Lower lobe of right lung (tissue), 2 donors: Measurements from ENCODE around the gene PJA1. TPM values are rescaled to one million over a fixed set of nuclear protein-coding genes. Genes with fewer than 3 reads are reported as not detected.

Experiments used
- ATAC-seq, 2 donors: fragments of 200-7000 bp; cut with Tn5 transposase; one replicate each; pipeline ENCODE4 v1.9.1; 2020 to 2022; ENCODE audit warnings: mild to moderate bottlenecking in 2 of 2, moderate library complexity in 2 of 2
- DNase-seq: peaks from one replicate; pipeline ENCODE4 v3.0.0-alpha.2; 2020
- H3K27ac ChIP-seq: fragments of 200-600 bp; one replicate; pipeline ENCODE4 v1.8.0; 2022
- H3K27me3 ChIP-seq: fragments of 200-600 bp; one replicate; pipeline ENCODE4 v1.8.0; 2022; ENCODE audit warnings: low read depth
- H3K36me3 ChIP-seq: fragments of 200-600 bp; one replicate; pipeline ENCODE4 v1.8.0; 2022; ENCODE audit warnings: mild to moderate bottlenecking
- H3K4me1 ChIP-seq: fragments of 200-600 bp; one replicate; pipeline ENCODE4 v1.8.0; 2022
- H3K4me3 ChIP-seq: fragments of 200-600 bp; one replicate; pipeline ENCODE4 v1.8.0; 2022; ENCODE audit warnings: mild to moderate bottlenecking
- H3K9me3 ChIP-seq: fragments of 200-600 bp; one replicate; pipeline ENCODE4 v1.8.0; 2022
- CTCF ChIP-seq: fragments of 200-600 bp; IDR thresholded peaks from one replicate; pipeline ENCODE4 v1.8.0; 2022; ENCODE audit warnings: antibody characterized with exemption, mild to moderate bottlenecking
- intact Hi-C: fragments of 100-400 bp; cut with DNase I; formaldehyde crosslinking; loops from one replicate; pipeline ENCODE4 v1.11.0; 2022
- total RNA-seq: library from RNA; stranded (reverse); fragmentation: NEBNext Ultra II Directional; extraction: Animal tissue kit (Norgen Biotek cat#: 25700); gene quantifications from one replicate; pipeline ENCODE4 v1.2.1, GENCODE V29; 2021
- donor health status: DM: no; HTN: yes; CAD: no; lungs with severe emphysema.

The PJA1 gene
- total RNA-seq, 1 donor from 2014 or later, result 21.9 TPM

GRCh38 chrX:69203638-69204037 lies 38.4 kb upstream of the PJA1 start:
- no peak for TF ChIP-seq CTCF
- no peak for ATAC-seq
- intact Hi-C loops, result no loop called here

GRCh38 chrX:69197690-69198089 lies 32.4 kb upstream of the PJA1 start:
- H3K27me3 ChIP-seq, result no peaks in the 10 kb centered on the region
- intact Hi-C loops, result no loop called here

More at GRCh38 chrX:69203638-69204037, 38.4 kb upstream of the PJA1 start:
- H3K27ac ChIP-seq, result no peak overlapping the region
- no peaks in the 10 kb centered on the region for H3K27me3 ChIP-seq
- H3K4me3 ChIP-seq, result no peak overlapping the region
- H3K4me1 ChIP-seq, result no peaks in the 10 kb centered on the region
- H3K9me3 ChIP-seq, result no peaks in the 10 kb centered on the region
- no peak for DNase-seq
- no peaks in the 10 kb centered on the region for H3K36me3 ChIP-seq

GRCh38 chrX:69196666-69197065 lies 31.4 kb upstream of the PJA1 start:
- Histone ChIP-seq H3K4me1 (no peaks in the 10 kb centered on the region), H3K27ac (no peak overlapping the region), H3K9me3 (no peaks in the 10 kb centered on the region), H3K36me3 (no peaks in the 10 kb centered on the region), H3K4me3 (no peak overlapping the region), H3K27me3 (no peaks in the 10 kb centered on the region)
- DNase-seq, result no peak
- TF ChIP-seq CTCF, result no peak
- ATAC-seq, result no peak
- intact Hi-C loops, result no loop called here

More at GRCh38 chrX:69197690-69198089, 32.4 kb upstream of the PJA1 start:
- TF ChIP-seq CTCF, result no peak
- H3K4me3 ChIP-seq, result no peak overlapping the region
- DNase-seq, result no peak
- H3K36me3 ChIP-seq, result no peaks in the 10 kb centered on the region
- H3K9me3 ChIP-seq, result no peaks in the 10 kb centered on the region
- no peak for ATAC-seq
- H3K4me1 ChIP-seq, result no peaks in the 10 kb centered on the region
- no peak overlapping the region for H3K27ac ChIP-seq

- TF ChIP-seq CTCF, result no peak
Measured at GRCh38 chrX:69195810-69196209, 30.6 kb upstream of the PJA1 start.

GRCh38 chrX:69195192-69195591 lies 29.9 kb upstream of the PJA1 start:
- TF ChIP-seq CTCF, result no peak
- intact Hi-C loops, result no loop called here
- ATAC-seq (no peak), DNase-seq (no peak)
- Histone ChIP-seq H3K4me1 (no peaks in the 10 kb centered on the region), H3K9me3 (no peaks in the 10 kb centered on the region), H3K4me3 (no peak overlapping the region), H3K27ac (no peak overlapping the region), H3K36me3 (no peaks in the 10 kb centered on the region), H3K27me3 (no peaks in the 10 kb centered on the region)

More at GRCh38 chrX:69195810-69196209, 30.6 kb upstream of the PJA1 start:
- DNase-seq (no peak), ATAC-seq (no peak)
- Histone ChIP-seq H3K4me1 (no peaks in the 10 kb centered on the region), H3K36me3 (no peaks in the 10 kb centered on the region), H3K9me3 (no peaks in the 10 kb centered on the region), H3K27me3 (no peaks in the 10 kb centered on the region), H3K27ac (no peak overlapping the region), H3K4me3 (no peak overlapping the region)
- intact Hi-C loops, result no loop called here

- H3K4me1 ChIP-seq, result no peaks in the 10 kb centered on the region
- TF ChIP-seq CTCF, result no peak
- DNase-seq, result no peak
- no peak for ATAC-seq
- no peaks in the 10 kb centered on the region for H3K9me3 ChIP-seq
- no peak overlapping the region for H3K4me3 ChIP-seq
- intact Hi-C loops, result no loop called here
- no peak overlapping the region for H3K27ac ChIP-seq
- H3K27me3 ChIP-seq, result no peaks in the 10 kb centered on the region
- H3K36me3 ChIP-seq, result no peaks in the 10 kb centered on the region
Measured at GRCh38 chrX:69192603-69193002, 27.4 kb upstream of the PJA1 start.
